ENCODE results near the gene COL11A1.

COL11A1 gene

DNA sequence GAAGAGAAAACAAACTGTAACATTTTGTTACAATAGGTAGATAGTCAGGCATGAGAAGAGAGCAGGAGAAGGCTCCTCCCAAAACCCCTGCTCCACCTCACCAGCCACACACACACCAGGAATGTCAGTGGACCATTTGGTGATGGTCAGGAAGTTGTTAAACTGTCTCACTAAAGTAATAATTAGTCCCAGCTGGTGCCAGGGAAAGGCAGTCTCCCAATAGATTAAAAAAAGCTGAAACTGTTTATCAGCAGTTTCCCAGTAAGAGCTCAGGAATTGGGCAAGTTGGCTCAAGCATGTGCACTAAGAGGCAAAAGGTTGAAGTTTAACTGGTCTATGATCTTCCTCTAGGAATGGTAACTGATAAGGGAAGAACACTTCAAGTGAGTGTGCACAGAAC is 249.6 kb downstream of the COL11A1 start:
- Histone ChIP-seq H3K4me1 (ENCODE audit: control insufficient read depth in 1 of 2, insufficient read depth in 2 of 2, low read length in 2 of 2) (no peaks in the 10 kb centered on the region), H3K9me3 (ENCODE audit: control insufficient read depth in 1 of 2, low read length in 2 of 2) (no peaks in the 10 kb centered on the region), H3K27me3 (ENCODE audit: low read depth, low read length) (no peaks in the 10 kb centered on the region), H3K36me3 (ENCODE audit: control insufficient read depth in 1 of 2, insufficient read depth in 2 of 2, low read length in 2 of 2) (no peaks in the 10 kb centered on the region), H3K4me3 (ENCODE audit: low read depth in 1 of 2, low read length in 2 of 2) (no peak overlapping the region), H3K27ac (ENCODE audit: low read length) (no peak overlapping the region)

DNA sequence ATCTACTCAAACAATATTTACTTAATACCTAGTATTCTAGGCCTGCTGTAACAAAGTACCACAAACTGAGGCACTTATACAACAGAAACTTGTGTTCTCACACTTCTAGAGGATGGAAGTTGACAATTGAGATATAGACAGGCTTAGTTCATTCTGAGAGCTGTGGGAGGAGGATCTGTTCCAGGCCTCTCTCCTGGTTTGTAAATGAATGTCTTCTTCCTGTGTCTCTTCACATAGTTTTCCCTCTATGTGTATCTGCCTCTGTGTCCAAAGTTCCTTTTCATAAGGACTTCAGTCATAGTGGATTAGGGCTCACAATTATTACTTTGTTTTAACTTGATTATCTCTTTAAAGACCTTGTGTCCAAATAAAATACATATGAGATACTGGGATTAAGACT is 251.1 kb downstream of the COL11A1 start:
- H3K27ac ChIP-seq (ENCODE audit: low read length): no peak overlapping the region
- H3K27me3 ChIP-seq (ENCODE audit: low read depth, low read length): no peaks in the 10 kb centered on the region
- no peaks in the 10 kb centered on the region for H3K4me1 ChIP-seq (ENCODE audit: control insufficient read depth in 1 of 2, insufficient read depth in 2 of 2, low read length in 2 of 2)
- no peak overlapping the region for H3K4me3 ChIP-seq (ENCODE audit: low read depth in 1 of 2, low read length in 2 of 2)
- H3K9me3 ChIP-seq (ENCODE audit: control insufficient read depth in 1 of 2, low read length in 2 of 2): no peaks in the 10 kb centered on the region
- no peaks in the 10 kb centered on the region for H3K36me3 ChIP-seq (ENCODE audit: control insufficient read depth in 1 of 2, insufficient read depth in 2 of 2, low read length in 2 of 2)

DNA sequence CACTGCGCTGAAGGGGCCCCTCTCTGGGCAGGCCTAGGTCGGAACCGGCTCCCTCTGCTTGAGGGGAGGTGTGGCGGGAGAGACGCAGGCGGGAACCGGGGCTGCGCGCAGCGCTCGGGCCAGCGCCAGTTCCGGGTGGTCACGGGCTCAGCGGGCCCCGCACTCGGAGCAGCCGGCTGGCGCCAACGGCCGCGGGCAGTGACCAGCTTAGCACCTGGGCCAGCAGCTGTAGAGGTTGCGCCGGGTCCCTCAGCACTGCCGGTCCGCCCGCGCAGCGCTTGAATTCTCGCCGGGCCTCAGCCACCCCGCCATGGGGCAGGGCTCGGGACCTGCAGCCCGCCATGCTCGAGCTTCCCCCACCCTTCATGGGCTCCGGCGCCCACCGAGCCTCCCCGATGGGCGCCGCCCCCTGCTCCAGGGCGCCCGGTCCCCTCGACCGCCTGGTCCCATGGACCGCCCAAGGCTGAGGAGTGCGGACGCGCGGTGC is 254.6 kb downstream of the COL11A1 start:
- no peaks in the 10 kb centered on the region for H3K27me3 ChIP-seq (ENCODE audit: low read depth, low read length)
- no peaks in the 10 kb centered on the region for H3K9me3 ChIP-seq (ENCODE audit: control insufficient read depth in 1 of 2, low read length in 2 of 2)
- H3K36me3 ChIP-seq (ENCODE audit: control insufficient read depth in 1 of 2, insufficient read depth in 2 of 2, low read length in 2 of 2): no peaks in the 10 kb centered on the region
- H3K4me1 ChIP-seq (ENCODE audit: control insufficient read depth in 1 of 2, insufficient read depth in 2 of 2, low read length in 2 of 2): no peaks in the 10 kb centered on the region
- H3K4me3 ChIP-seq (ENCODE audit: low read depth in 1 of 2, low read length in 2 of 2): no peak overlapping the region
- no peak overlapping the region for H3K27ac ChIP-seq (ENCODE audit: low read length)

DNA sequence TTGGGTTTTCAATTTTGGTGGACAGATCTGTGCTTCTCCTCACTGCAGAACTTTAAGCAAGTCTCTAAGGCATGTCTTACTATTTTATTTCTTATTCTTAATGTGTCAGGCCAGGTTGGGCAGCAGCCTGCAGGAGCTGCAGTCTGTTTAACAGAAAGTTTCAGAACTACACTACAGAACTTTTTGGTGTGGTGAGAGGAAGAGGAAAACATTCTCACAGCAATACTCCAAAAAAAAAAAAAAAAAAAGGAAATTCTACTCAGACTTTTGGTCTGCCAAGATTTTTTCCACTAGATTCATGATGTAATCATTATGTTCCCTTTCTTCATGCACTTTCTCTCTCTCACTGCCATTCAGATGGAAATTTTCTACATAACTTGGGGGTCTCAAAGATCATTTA is 255.2 kb downstream of the COL11A1 start:
- Histone ChIP-seq H3K36me3 (ENCODE audit: control insufficient read depth in 1 of 2, insufficient read depth in 2 of 2, low read length in 2 of 2) (no peaks in the 10 kb centered on the region), H3K9me3 (ENCODE audit: control insufficient read depth in 1 of 2, low read length in 2 of 2) (peaks cover 0 to 2% of the 10 kb centered on the region in 2 donors), H3K4me3 (ENCODE audit: low read depth in 1 of 2, low read length in 2 of 2) (no peak overlapping the region), H3K27me3 (ENCODE audit: low read depth, low read length) (no peaks in the 10 kb centered on the region), H3K27ac (ENCODE audit: low read length) (no peak overlapping the region), H3K4me1 (ENCODE audit: control insufficient read depth in 1 of 2, insufficient read depth in 2 of 2, low read length in 2 of 2) (no peaks in the 10 kb centered on the region)

DNA sequence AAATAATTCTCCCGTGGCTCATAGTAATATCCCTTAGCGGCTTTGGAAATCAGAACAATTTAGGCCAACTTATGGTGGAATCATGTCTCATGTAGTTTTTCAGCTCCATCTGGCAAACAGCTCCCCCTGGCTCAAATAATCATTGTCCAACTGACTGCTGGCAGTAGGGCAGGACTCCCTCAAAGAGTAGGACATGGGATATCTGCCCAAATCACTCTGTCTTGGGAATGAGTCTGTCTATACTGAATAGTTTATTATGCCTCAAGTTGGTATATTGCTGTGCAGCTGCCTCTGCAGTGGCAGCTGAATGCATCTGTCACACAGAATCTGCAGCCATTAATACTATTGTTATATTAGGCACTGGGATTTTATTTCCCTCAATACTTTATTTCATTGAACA is 255.7 kb downstream of the COL11A1 start:
- H3K27me3 ChIP-seq (ENCODE audit: low read depth, low read length): no peaks in the 10 kb centered on the region
- H3K27ac ChIP-seq (ENCODE audit: low read length): no peak overlapping the region
- H3K4me1 ChIP-seq (ENCODE audit: control insufficient read depth in 1 of 2, insufficient read depth in 2 of 2, low read length in 2 of 2): no peaks in the 10 kb centered on the region
- H3K9me3 ChIP-seq (ENCODE audit: control insufficient read depth in 1 of 2, low read length in 2 of 2): peaks cover 0 to 3% of the 10 kb centered on the region in 2 donors
- H3K36me3 ChIP-seq (ENCODE audit: control insufficient read depth in 1 of 2, insufficient read depth in 2 of 2, low read length in 2 of 2): no peaks in the 10 kb centered on the region
- no peak overlapping the region for H3K4me3 ChIP-seq (ENCODE audit: low read depth in 1 of 2, low read length in 2 of 2)

DNA sequence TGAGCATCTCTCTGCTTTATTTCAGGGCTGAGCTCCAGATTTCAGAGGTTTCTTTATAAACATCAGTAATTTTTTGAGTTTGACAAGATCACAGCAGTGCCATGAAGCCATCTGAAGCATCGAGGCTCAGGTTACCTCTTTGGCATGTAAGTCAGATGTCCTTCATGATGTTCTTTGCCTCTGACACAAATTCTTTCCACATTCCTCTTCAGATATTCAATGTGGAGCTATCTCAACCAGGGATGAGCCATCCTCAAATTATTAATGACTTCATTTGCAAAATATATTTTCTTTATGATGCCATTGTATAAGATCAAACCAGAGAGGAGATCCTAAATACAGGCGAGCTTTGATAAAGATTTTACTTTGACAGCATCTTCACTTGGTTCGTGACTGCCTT is 256.7 kb downstream of the COL11A1 start:
- H3K4me3 ChIP-seq (ENCODE audit: low read depth in 1 of 2, low read length in 2 of 2): no peak overlapping the region
- H3K36me3 ChIP-seq (ENCODE audit: control insufficient read depth in 1 of 2, insufficient read depth in 2 of 2, low read length in 2 of 2): no peaks in the 10 kb centered on the region
- peaks cover 0 to 3% of the 10 kb centered on the region in 2 donors for H3K9me3 ChIP-seq (ENCODE audit: control insufficient read depth in 1 of 2, low read length in 2 of 2)
- no peak overlapping the region for H3K27ac ChIP-seq (ENCODE audit: low read length)
- no peaks in the 10 kb centered on the region for H3K4me1 ChIP-seq (ENCODE audit: control insufficient read depth in 1 of 2, insufficient read depth in 2 of 2, low read length in 2 of 2)
- no peaks in the 10 kb centered on the region for H3K27me3 ChIP-seq (ENCODE audit: low read depth, low read length)

DNA sequence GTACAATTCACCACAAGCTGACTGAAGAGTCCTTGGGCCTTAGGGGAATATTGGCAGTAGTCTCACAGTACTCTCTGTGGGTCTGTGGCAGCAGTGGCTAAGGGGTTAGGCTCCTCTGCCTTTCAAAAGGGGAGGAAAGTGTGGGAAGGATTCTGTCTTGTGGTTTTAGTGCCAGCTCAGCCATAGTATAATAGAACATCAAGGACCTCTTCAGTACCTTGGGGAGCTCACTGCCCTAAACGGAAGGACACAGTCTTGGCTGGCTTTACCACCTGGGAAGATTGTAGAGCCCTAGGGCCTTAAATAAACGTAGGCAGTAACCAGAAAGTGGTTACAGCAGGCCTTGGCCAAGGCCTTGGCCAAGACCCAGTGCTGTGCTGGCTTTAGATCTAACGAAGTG is 265.7 kb downstream of the COL11A1 start:
- no peaks in the 10 kb centered on the region for H3K9me3 ChIP-seq (ENCODE audit: control insufficient read depth in 1 of 2, low read length in 2 of 2)
- H3K27ac ChIP-seq (ENCODE audit: low read length): no peak overlapping the region
- H3K27me3 ChIP-seq (ENCODE audit: low read depth, low read length): no peaks in the 10 kb centered on the region
- H3K4me3 ChIP-seq (ENCODE audit: low read depth in 1 of 2, low read length in 2 of 2): no peak overlapping the region
- no peaks in the 10 kb centered on the region for H3K4me1 ChIP-seq (ENCODE audit: control insufficient read depth in 1 of 2, insufficient read depth in 2 of 2, low read length in 2 of 2)
- no peaks in the 10 kb centered on the region for H3K36me3 ChIP-seq (ENCODE audit: control insufficient read depth in 1 of 2, insufficient read depth in 2 of 2, low read length in 2 of 2)

DNA sequence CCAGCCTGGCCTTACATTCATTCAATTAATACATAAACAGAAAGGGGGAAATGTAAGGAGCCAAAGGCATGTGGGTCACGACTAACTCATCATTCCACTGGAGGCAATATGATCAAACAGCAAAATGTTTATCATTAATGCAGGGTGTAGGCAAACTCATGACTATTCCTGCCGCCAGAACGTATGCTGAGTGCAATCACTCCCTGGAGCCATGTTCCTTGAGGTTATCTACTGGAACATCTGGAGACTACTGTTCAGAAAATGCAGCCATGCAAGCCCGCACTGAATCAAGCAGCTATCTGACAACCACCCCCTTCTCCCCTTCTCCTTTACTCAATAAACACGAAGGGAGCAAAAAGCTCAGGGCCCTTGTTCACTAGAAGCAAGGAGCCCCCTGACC is 267.6 kb downstream of the COL11A1 start:
- Histone ChIP-seq H3K27ac (ENCODE audit: low read length) (no peak overlapping the region), H3K27me3 (ENCODE audit: low read depth, low read length) (no peaks in the 10 kb centered on the region), H3K4me1 (ENCODE audit: control insufficient read depth in 1 of 2, insufficient read depth in 2 of 2, low read length in 2 of 2) (no peaks in the 10 kb centered on the region), H3K36me3 (ENCODE audit: control insufficient read depth in 1 of 2, insufficient read depth in 2 of 2, low read length in 2 of 2) (no peaks in the 10 kb centered on the region), H3K9me3 (ENCODE audit: control insufficient read depth in 1 of 2, low read length in 2 of 2) (no peaks in the 10 kb centered on the region), H3K4me3 (ENCODE audit: low read depth in 1 of 2, low read length in 2 of 2) (no peak overlapping the region)

DNA sequence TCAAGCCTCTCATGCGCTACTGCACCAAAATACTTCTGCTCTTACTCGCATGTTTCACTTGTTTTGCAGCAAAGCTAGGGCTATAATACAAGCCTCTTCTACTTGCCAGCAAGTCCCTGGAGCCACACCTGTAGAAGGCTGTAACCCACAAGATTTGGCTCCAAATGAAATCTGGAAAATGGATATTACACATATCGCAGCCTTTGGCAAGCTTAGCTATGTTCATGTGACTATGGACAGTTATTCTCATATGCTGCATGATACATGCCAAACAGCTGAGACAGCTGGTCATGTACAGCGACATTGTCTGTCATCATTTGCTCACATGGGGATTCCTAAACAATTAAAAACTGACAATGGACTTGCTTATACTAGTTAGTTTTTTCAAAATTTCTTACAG is 270.3 kb downstream of the COL11A1 start:
- H3K36me3 ChIP-seq (ENCODE audit: control insufficient read depth in 1 of 2, insufficient read depth in 2 of 2, low read length in 2 of 2): no peaks in the 10 kb centered on the region
- H3K4me3 ChIP-seq (ENCODE audit: low read depth in 1 of 2, low read length in 2 of 2): no peak overlapping the region
- peaks cover 0 to 7% of the 10 kb centered on the region in 2 donors for H3K9me3 ChIP-seq (ENCODE audit: control insufficient read depth in 1 of 2, low read length in 2 of 2)
- no peak overlapping the region for H3K27ac ChIP-seq (ENCODE audit: low read length)
- no peaks in the 10 kb centered on the region for H3K4me1 ChIP-seq (ENCODE audit: control insufficient read depth in 1 of 2, insufficient read depth in 2 of 2, low read length in 2 of 2)
- H3K27me3 ChIP-seq (ENCODE audit: low read depth, low read length): no peaks in the 10 kb centered on the region

DNA sequence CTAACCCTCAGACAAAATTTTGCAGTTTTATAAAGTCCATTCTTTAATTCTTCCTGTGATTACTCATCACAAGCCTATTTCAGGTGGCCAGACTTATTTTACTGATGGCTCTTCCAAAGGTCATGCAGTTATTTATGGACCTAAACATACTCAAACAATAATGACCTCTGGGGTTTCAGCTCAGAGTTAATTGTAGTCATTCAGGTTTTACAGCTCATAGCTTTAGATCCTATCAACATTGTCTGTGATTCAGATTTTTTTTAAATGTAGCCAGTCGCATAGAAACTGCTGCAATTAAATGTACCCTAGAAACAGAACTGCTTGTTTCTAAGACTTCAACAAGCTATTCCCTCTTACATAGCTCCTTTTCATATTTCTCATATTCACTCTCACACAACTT is 270.8 kb downstream of the COL11A1 start:
- Histone ChIP-seq H3K4me3 (ENCODE audit: low read depth in 1 of 2, low read length in 2 of 2) (no peak overlapping the region), H3K27ac (ENCODE audit: low read length) (no peak overlapping the region), H3K27me3 (ENCODE audit: low read depth, low read length) (no peaks in the 10 kb centered on the region), H3K4me1 (ENCODE audit: control insufficient read depth in 1 of 2, insufficient read depth in 2 of 2, low read length in 2 of 2) (no peaks in the 10 kb centered on the region), H3K36me3 (ENCODE audit: control insufficient read depth in 1 of 2, insufficient read depth in 2 of 2, low read length in 2 of 2) (no peaks in the 10 kb centered on the region), H3K9me3 (ENCODE audit: control insufficient read depth in 1 of 2, low read length in 2 of 2) (peaks cover 0 to 7% of the 10 kb centered on the region in 2 donors)

DNA sequence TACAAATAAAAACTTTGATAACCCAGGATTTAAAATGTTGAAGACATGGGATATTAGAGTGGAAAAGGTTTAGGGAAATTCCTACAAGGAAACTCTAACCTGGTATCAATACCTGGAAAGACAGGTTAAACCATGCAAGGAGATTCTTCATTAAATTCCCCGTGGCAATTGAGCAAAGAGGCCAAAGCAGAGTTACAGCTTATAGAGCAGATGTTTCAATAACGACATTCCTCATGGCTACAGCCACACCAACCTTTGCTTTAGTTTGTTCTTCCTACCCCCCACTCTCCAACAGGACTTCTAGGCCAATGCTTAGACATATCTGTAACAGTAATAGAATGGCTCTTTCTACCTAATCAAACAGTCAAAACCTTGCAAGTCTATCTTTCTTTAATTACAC is 271.3 kb downstream of the COL11A1 start:
- Histone ChIP-seq H3K9me3 (ENCODE audit: control insufficient read depth in 1 of 2, low read length in 2 of 2) (peaks cover 0 to 7% of the 10 kb centered on the region in 2 donors), H3K27me3 (ENCODE audit: low read depth, low read length) (no peaks in the 10 kb centered on the region), H3K27ac (ENCODE audit: low read length) (no peak overlapping the region), H3K36me3 (ENCODE audit: control insufficient read depth in 1 of 2, insufficient read depth in 2 of 2, low read length in 2 of 2) (no peaks in the 10 kb centered on the region), H3K4me3 (ENCODE audit: low read depth in 1 of 2, low read length in 2 of 2) (no peak overlapping the region), H3K4me1 (ENCODE audit: control insufficient read depth in 1 of 2, insufficient read depth in 2 of 2, low read length in 2 of 2) (no peaks in the 10 kb centered on the region)

DNA sequence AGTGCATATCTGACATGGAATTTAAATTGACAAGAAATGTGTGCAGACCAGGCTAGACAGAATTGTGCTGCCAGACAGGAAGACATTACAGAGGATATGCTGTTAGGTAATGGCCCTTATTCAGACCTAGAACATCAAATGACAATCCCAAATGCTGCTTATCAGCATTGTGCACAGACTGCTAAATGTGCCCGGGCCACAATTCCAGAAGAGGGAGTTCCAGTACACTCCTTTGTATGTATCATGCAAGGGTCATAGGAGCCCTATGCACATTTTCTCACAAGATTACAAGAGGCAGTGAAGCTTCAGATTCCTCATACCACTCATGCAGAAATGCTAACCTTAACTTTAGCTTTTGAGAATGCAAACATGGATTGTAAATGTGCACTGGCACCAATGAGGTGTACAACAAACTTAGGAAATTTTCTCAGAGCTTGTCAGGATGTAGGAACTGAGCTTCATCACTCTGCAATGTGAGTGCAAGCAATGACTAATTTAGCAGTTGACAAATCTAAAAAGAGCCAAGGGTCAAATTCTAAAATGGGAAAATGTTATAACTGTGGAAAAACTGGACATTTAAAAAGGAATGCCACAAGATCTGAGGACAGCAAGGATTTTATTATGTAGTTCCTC is 273.5 kb downstream of the COL11A1 start:
- H3K4me3 ChIP-seq (ENCODE audit: low read depth in 1 of 2, low read length in 2 of 2): no peak overlapping the region
- H3K4me1 ChIP-seq (ENCODE audit: control insufficient read depth in 1 of 2, insufficient read depth in 2 of 2, low read length in 2 of 2): no peaks in the 10 kb centered on the region
- no peaks in the 10 kb centered on the region for H3K27me3 ChIP-seq (ENCODE audit: low read depth, low read length)
- no peak overlapping the region for H3K27ac ChIP-seq (ENCODE audit: low read length)
- peaks cover 0 to 7% of the 10 kb centered on the region in 2 donors for H3K9me3 ChIP-seq (ENCODE audit: control insufficient read depth in 1 of 2, low read length in 2 of 2)
- no peaks in the 10 kb centered on the region for H3K36me3 ChIP-seq (ENCODE audit: control insufficient read depth in 1 of 2, insufficient read depth in 2 of 2, low read length in 2 of 2)
